ENCODE results near the gene MAPT. TPM values are rescaled to one million over a fixed set of nuclear protein-coding genes. Genes with fewer than 3 reads are reported as not detected.
"Not testable (repeated sequence)": the region's sequence is repeated elsewhere in the genome, so short reads cannot be mapped to it uniquely, and the experiment has no call there.

Gene MAPT
- polyA plus RNA-seq, 1 donor, result 8.2 TPM

GRCh38 chr17:45954914-45955313, 60.6 kb downstream of the MAPT start:
- DNase-seq, result no peak

- DNase-seq, result no peak
Measured at GRCh38 chr17:45955326-45955725, 61.0 kb downstream of the MAPT start.

- DNase-seq, result no peak
Measured at GRCh38 chr17:45956090-45956489, 61.7 kb downstream of the MAPT start.

- DNase-seq, result not testable (repeated sequence)
Measured at GRCh38 chr17:45956746-45957145, 62.4 kb downstream of the MAPT start.

- no peak for DNase-seq
Measured at GRCh38 chr17:45958307-45958706, 64.0 kb downstream of the MAPT start.

- DNase-seq, result no peak
Measured at GRCh38 chr17:45958994-45959665, 64.8 kb downstream of the MAPT start.

GRCh38 chr17:45960311-45960710, 66.0 kb downstream of the MAPT start:
- no peak for DNase-seq

GRCh38 chr17:45961206-45961605, 66.9 kb downstream of the MAPT start:
- DNase-seq, result no peak

GRCh38 chr17:45962221-45962972, 68.0 kb downstream of the MAPT start:
- DNase-seq, result no peak

- DNase-seq, result no peak
Measured at GRCh38 chr17:45963283-45963682, 68.9 kb downstream of the MAPT start.

- no peak for DNase-seq
Measured at GRCh38 chr17:45963889-45964288, 69.5 kb downstream of the MAPT start.

GRCh38 chr17:45964634-45965033, 70.3 kb downstream of the MAPT start:
- DNase-seq, result no peak

GRCh38 chr17:45965812-45966211, 71.5 kb downstream of the MAPT start:
- DNase-seq, result no peak

GRCh38 chr17:45966606-45967280, 72.4 kb downstream of the MAPT start:
- DNase-seq, result no peak

- DNase-seq, result no peak
Measured at GRCh38 chr17:45967378-45967777, 73.0 kb downstream of the MAPT start.

- DNase-seq, result no peak
Measured at GRCh38 chr17:45968732-45969131, 74.4 kb downstream of the MAPT start.

GRCh38 chr17:45969726-45970125, 75.4 kb downstream of the MAPT start:
- no peak for DNase-seq

GRCh38 chr17:45970659-45971058, 76.3 kb downstream of the MAPT start:
- DNase-seq, result no peak

GRCh38 chr17:45971698-45972141, 77.4 kb downstream of the MAPT start:
- DNase-seq, result no peak

- DNase-seq, result no peak
Measured at GRCh38 chr17:45972531-45972930, 78.2 kb downstream of the MAPT start.

- DNase-seq, result no peak
Measured at GRCh38 chr17:45973099-45973780, 78.9 kb downstream of the MAPT start.

- no peak for DNase-seq
Measured at GRCh38 chr17:45973946-45974859, 79.8 kb downstream of the MAPT start.
